Osteocyte (in vitro differentiated cells): ENCODE data around the gene SFMBT1. TPM values are rescaled to one million over a fixed set of nuclear protein-coding genes. Genes with fewer than 3 reads are reported as not detected.

ENCODE experiments used
- DNase-seq: peaks from one replicate; pipeline ENCODE4 v3.0.0; 2021; ENCODE audit warnings: mixed read lengths; ENCODE audit not compliant: unreplicated experiment; ENCODE audit errors: extremely low spot score
- H3K27ac Mint-ChIP-seq: one replicate; pipeline ENCODE4 v1.8.0; 2021; ENCODE audit warnings: mild to moderate bottlenecking, mixed read lengths; ENCODE audit not compliant: unreplicated experiment
- H3K27me3 Mint-ChIP-seq: one replicate; pipeline ENCODE4 v1.8.0; 2021; ENCODE audit warnings: mixed read lengths; ENCODE audit not compliant: unreplicated experiment
- H3K36me3 Mint-ChIP-seq: one replicate; pipeline ENCODE4 v1.8.0; 2021; ENCODE audit warnings: mixed read lengths; ENCODE audit not compliant: unreplicated experiment
- H3K4me1 Mint-ChIP-seq: one replicate; pipeline ENCODE4 v1.8.0; 2021; ENCODE audit warnings: mixed read lengths; ENCODE audit not compliant: unreplicated experiment
- H3K4me3 Mint-ChIP-seq: one replicate; pipeline ENCODE4 v1.8.0; 2021; ENCODE audit warnings: mild to moderate bottlenecking, moderate library complexity, mixed read lengths; ENCODE audit not compliant: unreplicated experiment
- H3K9me3 Mint-ChIP-seq: one replicate; pipeline ENCODE4 v1.8.0; 2021; ENCODE audit warnings: mixed read lengths; ENCODE audit not compliant: unreplicated experiment
- CTCF ChIP-seq: fragments of 200-600 bp; sonication (generic); IDR thresholded peaks from 2 replicates; pipeline ENCODE4 v1.5.0; 2021; ENCODE audit warnings: antibody characterized with exemption, mild to moderate bottlenecking, moderate library complexity
- total RNA-seq: library from RNA; stranded (reverse); gene quantifications from 2 replicates; pipeline ENCODE4 v1.2.1, GENCODE V29; 2021

The SFMBT1 gene
- total RNA-seq, 1 donor from 2014 or later: 8.0 TPM

- Mint-ChIP-seq H3K27me3 (no peaks in the 10 kb centered on the region), H3K9me3 (no peaks in the 10 kb centered on the region), H3K4me1 (peaks cover 22% of the 10 kb centered on the region), H3K36me3 (no peaks in the 10 kb centered on the region), H3K27ac (no peak overlapping the region), H3K4me3 (no peak overlapping the region)
- no peak for DNase-seq
- TF ChIP-seq CTCF: no peak
Measured at GRCh38 chr3:53043738-53044137, 2.1 kb downstream of the SFMBT1 start.

GRCh38 chr3:53042651-53043050, 3.2 kb downstream of the SFMBT1 start:
- Mint-ChIP-seq H3K27me3 (no peaks in the 10 kb centered on the region), H3K9me3 (no peaks in the 10 kb centered on the region), H3K36me3 (no peaks in the 10 kb centered on the region), H3K4me1 (peaks cover 22% of the 10 kb centered on the region), H3K4me3 (no peak overlapping the region), H3K27ac (no peak overlapping the region)
- DNase-seq: no peak
- no peak for TF ChIP-seq CTCF

- TF ChIP-seq CTCF: no peak
- Mint-ChIP-seq H3K36me3 (no peaks in the 10 kb centered on the region), H3K4me3 (no peak overlapping the region), H3K9me3 (no peaks in the 10 kb centered on the region), H3K27me3 (no peaks in the 10 kb centered on the region), H3K4me1 (peaks cover 20% of the 10 kb centered on the region), H3K27ac (peak overlapping the region; percentile 2)
- DNase-seq: no peak
Measured at GRCh38 chr3:53040351-53040820, 5.5 kb downstream of the SFMBT1 start.

DNA sequence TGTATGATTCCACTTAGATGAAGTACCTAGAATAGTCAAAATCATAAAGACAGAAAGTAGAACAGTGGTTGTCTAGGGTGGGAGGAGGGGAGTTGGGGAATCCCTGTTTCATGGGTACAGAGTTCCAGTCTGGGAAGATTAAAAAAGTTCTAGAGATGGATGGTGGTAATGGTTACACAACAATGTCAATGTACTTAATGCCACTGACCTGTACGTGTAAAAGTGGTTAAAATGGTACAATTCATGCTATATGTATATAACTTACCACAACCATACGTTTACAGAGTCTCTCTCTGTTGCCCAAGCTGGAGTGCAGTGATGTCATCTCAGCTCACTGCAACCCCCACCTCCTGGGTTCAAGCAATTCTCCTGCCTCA, 6.5 kb downstream of the SFMBT1 start:
- no peak for TF ChIP-seq CTCF
- Mint-ChIP-seq H3K27ac (no peak overlapping the region), H3K4me1 (peaks cover 15% of the 10 kb centered on the region), H3K9me3 (no peaks in the 10 kb centered on the region), H3K36me3 (no peaks in the 10 kb centered on the region), H3K4me3 (no peak overlapping the region), H3K27me3 (no peaks in the 10 kb centered on the region)
- no peak for DNase-seq

- Mint-ChIP-seq H3K36me3 (no peaks in the 10 kb centered on the region), H3K9me3 (no peaks in the 10 kb centered on the region), H3K27ac (no peak overlapping the region), H3K4me3 (no peak overlapping the region), H3K4me1 (peaks cover 10% of the 10 kb centered on the region), H3K27me3 (no peaks in the 10 kb centered on the region)
- no peak for TF ChIP-seq CTCF
- no peak for DNase-seq
Measured at GRCh38 chr3:53038679-53039375, 7.0 kb downstream of the SFMBT1 start.
